Esophagus squamous epithelium (tissue), 4 donors: Measurements from ENCODE around the gene ABAT.

ENCODE experiments used
- CTCF ChIP-seq, 6 experiments: fragments of 450-650 bp in 4 of 6; fragments of 200-600 bp in 2 of 6; sonication (generic) in 2 of 6; IDR thresholded peaks; one replicate each; pipeline ENCODE4 v1.5.1; 2016 to 2019; ENCODE audit warnings: antibody characterized with exemption in 6 of 6, mild to moderate bottlenecking in 4 of 6, moderate library complexity in 4 of 6
- POLR2A ChIP-seq, 4 donors: fragments of 450-650 bp; IDR thresholded peaks; one replicate each; pipeline ENCODE4 v1.6.1; 2017; ENCODE audit warnings: antibody characterized with exemption in 4 of 4, mild to moderate bottlenecking in 4 of 4, moderate library complexity in 3 of 4

- TF ChIP-seq POLR2A (IDR thresholded peaks at IDR 0.05) (no peak), CTCF (IDR thresholded peaks at IDR 0.05) (peak in 1 of 6 experiments; percentile 14)
Observed at GRCh38 chr16:8796469-8797363, 122.3 kb downstream of the ABAT start.
